ENCODE measurements around the gene SKI.
A peak's percentile ranks its signal among the peaks of the same experiment; 100 is the strongest.
"Not testable (repeated sequence)": the region's sequence is repeated elsewhere in the genome, so short reads cannot be mapped to it uniquely, and the experiment has no call there.

SKI gene

DNA sequence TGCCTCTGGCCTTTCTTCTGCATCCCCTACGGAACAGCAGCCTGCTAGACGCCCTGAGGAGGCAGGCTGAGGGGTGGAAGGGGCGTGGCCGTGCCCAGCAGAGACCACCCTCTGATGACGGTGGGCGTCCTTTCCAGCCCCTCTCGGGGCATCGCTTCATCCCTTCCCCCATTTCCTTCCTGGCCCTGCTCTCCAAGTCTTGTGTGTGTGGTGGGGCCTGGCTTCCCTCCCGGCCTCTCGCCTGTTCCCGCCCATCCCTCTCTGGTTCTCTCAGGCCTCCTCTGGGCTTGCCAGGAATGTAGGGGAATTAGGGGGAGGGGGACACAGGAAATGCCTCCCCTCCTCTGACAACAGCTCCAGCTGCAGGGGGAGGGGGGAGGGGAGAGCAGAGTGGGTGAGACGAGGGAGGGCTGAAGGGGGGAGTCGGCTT is 51.1 kb downstream of the SKI start:
- DNase-seq = no peak

DNA sequence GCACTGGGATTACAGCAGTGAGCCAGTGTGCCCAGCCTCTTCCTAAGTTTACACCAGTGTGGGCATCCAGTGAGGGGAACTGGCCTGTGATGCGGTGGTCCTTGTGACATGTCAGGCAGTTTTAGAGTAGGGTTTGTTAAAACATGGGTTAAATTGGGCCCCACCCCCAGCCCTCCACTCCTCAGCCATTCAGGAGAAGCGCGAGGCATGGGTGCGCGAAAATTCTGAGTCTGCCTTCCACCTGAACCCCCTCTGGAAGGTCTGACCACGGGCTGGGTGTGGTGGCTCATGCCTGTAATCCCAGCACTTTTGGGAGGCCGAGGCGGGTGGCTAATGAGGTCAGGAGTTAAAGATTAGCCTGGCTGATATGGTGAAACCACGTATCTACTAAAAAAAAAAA is 51.7 kb downstream of the SKI start:
- no peak for DNase-seq

DNA sequence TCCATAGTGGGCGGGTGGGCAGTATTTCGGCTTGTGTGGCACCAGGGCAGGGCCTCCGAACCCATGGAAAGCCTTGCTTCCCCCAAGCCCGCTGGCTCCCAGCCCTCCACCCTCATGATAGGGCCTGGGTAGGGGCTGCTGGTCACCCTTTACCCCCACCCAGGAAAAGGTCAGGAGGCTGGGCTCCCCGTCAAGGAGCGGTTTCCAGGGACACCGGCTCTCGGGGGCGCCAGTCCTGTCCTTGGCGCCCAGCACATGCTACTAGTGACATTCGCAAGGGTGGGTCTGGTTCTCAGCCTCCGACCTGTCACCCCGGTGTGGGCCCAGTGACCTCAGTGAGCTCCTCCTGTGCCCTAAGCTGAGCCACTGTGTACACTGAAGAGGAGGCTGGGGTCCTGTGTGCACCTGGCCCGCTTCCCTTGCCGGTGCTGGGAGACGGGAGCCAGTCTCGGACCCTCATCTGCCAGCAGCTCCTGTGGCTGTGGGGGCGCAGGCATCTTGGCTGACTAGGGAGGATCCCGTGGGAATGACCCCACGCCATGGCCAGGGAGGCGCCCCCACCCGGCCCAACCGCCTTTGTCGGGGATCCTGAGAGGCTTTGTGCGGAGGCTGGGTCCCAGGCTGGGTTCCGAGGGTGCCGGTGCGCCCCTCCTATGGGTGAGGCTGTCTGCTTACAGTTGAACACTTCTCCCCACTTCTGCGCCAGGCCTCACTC is 54.6 kb downstream of the SKI start:
- DNase-seq = no peak

DNA sequence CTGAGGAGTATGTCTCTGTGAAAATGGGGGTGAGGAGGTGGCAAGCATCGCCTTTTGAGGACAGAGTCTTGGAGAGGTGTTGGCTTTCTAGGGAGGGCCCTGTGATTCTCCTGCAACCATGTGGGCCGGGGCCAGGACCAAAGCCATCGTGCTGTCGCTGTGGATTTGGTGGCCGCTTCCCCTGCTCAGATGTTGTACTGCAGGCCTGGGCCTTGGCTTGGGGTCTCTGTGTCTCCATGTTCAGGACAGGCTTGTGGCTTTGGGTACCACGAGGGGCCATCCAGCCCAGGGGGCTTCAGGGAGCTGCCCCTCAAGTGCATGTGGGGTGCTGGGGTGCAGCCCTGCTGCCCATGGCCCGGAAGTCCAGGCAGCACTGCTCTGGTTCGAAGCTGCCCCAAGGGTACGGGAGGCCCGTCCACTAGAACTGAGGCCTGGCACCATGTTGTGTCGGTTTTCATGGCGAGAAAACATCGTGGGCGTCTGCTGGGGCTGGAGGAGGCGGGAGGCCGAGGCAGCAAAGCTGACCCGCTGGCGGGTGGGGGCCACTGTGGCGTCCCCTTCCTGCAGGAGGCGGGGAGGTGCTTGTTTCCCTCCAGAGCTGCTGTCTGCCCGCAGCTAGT is 55.4 kb downstream of the SKI start:
- no peak for DNase-seq

DNA sequence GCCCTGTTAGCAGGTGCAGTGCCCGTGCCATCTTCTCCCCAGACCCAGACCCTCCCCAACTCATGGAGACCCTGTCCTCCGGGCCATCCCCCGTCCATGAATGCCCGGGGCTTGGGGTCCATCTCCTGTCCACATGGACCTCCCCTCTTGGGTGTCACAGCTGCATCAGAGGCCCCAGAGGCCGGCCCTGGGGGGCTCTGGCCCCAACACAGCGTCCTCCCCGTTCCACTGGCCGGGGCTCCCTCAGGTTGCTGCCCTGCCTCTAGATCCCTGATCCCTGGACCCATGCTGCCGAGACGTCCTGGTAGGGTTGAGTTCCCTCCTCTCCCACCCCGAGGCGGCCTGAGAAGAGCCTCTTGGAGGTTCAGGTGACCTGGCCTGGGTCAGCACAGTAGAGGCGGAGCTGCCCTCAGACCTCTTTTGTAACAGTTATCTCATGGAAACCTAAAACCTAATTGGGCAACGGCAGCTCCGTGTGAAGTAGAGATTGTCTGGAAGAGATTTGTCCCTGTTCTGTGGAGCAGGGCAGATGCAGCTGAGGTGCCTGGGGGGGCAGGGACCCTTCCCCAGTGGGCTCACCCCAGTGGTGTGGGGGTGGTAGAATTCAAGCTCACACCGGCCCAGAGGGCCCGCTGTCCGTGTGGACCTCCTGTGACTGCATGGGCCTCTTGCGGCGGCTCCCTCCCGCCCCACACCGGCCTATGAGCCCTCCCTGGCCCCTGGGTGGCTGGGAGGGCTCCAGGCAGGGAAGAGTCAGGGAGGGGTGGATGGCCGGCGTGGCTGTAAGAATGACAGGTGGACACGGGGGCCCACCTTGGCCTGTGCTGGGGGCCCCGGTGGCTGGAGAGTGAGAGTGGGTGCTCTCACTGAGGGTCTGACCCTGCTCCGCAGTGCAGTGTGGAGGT is 56.1 kb downstream of the SKI start:
- DNase-seq = no peak

DNA sequence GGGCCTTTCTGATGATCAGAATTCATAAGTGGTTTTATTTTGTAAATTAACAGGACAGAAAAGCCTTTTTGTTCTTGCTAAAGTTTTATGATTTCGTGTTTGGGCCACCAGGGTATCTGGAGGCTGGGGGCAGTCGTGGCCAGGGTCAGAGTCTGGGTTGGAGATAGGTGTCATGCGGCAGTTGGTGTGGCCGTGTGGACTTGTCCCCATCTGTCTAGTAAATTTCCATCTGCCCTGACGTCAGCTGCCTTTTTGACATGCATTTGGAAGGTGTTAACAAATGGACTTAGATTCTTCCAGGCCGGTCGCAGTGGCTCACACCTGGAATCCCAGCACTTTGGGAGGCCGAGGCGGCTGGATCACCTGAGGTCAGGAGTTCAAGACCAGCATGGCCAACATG is 56.8 kb downstream of the SKI start:
- no peak for DNase-seq

DNA sequence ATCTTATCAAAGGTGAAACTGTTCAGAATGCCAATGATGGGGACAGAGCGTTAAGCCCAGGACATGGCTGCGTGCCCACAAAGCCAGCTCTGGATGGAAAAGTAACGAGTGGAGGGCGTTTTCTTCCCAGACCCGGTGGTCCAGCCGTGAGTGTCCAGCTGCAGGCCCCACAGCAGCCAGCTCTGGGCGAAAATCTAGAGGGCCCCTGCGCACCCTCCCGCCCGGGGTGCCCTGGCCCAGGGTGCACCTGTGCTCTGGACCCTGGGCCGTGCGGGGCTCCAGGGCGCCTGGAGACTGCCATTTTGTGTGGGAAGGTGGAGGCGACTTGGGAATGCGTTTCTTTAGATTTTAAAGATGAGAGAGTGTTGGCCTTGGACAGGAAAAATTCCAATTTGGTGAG is 58.8 kb downstream of the SKI start:
- no peak for DNase-seq

DNA sequence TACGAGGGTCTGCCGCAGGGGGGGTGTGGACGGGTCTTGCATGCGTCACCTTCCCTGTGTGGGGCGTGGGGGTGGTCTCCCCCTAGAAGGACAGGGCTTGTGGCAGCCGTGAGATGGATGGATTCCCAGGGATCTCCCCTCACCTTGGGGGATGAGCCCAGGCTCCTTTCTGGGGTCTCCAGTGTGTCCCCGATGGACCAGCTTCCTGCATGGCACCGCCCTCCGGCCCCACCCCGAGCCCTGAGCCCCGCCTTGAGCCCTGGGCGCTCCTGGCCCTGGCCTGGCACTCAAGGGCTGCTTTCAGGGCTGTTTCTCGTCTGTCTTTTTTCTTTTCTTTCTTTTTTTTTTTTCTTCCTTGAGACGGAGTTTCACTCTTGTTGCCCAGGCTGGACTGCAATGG is 59.5 kb downstream of the SKI start:
- DNase-seq = no peak

DNA sequence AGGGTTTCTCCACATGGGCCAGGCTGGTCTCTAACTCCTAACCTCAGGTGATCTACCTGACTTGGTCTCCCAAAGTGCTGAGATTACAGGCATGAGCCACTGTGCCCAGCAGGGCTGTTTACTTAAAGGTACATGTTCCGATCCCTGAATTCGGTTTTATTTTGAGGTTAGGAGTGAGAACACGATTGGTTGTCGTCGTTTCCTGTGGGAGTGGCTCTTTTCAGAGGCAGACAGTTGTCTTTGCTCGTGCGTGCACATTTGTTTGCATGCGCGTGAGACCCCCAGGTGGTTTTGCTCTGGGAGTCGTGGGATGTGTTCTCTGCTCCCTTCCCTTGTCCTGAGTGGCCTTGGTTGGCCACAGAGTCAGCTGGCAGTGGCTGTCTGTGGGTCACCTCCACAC is 60.2 kb downstream of the SKI start:
- peak in 1 of 5 donors; percentile 56 for DNase-seq

DNA sequence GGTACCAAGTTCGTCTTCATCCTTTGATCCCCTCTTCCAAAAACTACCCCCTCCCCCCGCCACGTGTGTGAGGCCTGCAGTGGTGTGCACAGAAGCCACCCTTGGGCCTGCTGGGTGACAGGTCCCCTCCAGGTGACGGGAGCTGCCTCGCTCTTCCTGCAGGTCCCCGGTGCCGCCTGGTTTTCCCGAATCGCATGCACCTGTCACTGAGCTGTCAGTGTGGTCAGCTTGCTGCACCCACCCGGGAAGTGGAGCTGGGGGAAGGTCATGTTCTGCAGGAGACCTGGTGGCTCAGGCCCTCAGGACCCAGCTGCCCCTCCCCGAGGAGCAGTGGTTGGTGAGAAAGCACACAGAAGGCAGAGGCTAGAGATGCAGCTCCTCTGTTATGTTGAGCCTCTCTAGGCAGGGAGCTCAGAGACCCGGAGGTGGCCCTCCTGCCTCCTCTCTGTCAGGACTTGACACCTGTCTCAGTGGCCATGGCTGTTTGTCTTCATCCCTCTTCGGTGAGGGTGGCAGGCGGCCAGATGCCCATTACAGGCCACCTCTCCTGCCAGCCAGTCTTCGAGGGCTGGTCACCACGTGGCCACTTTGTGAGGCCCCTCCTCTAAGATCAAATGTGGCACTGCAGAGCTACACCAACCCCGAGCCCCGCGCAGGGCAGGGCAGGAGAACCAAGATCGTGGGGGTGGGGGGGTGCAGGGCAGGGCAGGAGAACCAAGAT is 60.9 kb downstream of the SKI start:
- DNase-seq = no peak

DNA sequence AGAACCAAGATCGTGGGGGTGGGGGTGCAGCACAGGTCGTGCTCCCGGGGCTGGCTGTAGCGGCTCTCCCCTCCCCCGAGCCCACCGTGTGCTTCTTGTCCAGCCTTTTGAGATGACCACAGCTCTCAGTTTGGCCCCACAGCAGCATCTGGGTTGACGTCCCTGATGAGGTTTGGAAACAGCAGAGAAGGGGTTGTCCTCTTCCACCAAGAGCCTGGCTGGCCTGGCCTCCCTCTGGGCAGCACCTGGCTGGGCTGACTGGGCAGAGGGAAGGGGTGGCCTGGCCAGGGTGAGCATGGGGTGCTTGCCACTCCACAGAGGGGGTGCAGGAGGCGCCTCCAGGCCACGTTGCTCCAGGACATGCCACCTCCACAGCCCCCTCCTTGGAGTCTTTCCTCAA is 61.5 kb downstream of the SKI start:
- DNase-seq = no peak

DNA sequence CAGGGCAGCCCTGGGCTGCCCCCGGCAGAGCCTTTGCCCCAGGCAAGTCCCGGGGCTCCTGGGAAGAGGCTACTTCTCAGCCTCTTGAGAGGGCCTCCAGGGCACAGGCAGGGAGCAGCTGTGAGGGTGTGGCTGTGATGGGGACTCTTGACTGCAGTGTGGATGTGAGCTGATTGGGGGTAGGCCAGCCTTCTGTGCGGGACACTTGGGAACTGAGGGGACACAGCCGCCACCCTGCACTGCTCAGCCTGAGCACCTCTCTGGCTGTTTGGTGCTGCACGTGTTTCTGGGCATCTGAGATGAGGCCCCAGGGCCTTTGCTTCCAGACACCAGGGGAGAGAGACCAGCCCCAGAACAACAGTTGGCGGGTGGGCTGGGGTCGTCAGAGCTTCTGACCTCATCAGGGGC is 62.1 kb downstream of the SKI start:
- DNase-seq = no peak

DNA sequence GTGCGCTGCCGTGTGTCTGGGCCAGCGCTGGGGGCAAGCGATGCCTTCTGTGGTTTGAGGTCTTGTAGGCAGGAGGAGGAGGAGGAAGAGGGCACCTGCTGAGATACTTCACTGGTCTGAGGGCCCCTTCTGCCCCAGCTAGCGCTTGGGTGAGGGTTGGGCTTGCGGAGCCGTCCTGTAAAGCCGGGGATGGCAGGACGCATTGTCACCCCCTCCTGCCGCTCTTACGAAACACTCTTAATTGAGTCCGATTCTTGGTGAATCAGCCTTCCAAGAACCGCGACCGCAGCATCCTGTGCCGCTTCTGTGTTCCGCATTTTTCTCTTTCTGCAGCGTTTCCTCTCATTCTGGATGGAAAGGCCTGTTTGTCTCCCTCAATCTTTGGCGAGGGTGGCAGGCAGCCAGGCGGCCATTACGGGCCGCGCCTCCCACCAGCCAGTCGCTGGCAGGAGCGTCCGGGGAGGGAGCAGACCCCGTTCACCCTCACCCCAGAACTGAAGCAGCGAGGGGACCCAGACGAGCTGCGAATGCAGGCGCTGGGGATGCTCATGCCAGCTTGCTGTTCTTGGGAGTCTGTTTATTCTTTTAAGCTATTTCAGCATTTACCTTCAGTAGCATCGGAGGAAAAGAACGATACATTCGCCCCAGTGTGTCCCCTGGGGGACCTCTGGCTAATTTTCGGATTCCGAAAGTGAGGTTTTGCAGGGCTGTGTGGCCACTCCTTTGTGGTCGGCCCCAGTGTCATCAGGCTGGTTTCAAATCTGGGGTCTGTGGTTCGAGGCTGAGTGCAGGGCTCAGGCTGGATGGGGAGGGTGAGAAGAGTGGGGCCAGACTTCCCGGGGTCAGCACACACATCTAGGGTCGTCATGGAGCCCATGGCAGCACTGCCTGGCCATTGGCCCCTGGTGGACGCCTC is 62.7 kb downstream of the SKI start:
- DNase-seq = peak; percentile 47 to 97 (median 66)

DNA sequence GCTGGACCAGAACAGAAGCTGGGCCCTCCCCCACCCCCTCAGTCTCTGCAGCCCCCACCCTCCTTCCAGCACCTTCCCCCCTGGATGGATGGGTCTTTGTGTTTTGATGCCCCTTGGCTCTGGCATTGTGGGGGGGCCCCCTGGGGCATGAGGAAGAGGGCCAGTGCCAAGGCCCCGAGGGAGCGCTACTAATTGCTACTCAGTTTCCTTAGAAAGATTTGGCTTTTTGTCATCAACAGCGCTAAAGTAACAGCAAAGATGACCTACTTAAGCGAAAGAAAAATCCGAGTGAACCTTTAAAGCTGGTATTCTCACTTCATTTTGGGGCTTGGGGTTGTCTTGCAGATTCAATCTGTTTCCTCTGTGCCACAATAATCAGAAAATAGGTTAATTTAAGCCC is 63.5 kb downstream of the SKI start:
- no peak for DNase-seq

DNA sequence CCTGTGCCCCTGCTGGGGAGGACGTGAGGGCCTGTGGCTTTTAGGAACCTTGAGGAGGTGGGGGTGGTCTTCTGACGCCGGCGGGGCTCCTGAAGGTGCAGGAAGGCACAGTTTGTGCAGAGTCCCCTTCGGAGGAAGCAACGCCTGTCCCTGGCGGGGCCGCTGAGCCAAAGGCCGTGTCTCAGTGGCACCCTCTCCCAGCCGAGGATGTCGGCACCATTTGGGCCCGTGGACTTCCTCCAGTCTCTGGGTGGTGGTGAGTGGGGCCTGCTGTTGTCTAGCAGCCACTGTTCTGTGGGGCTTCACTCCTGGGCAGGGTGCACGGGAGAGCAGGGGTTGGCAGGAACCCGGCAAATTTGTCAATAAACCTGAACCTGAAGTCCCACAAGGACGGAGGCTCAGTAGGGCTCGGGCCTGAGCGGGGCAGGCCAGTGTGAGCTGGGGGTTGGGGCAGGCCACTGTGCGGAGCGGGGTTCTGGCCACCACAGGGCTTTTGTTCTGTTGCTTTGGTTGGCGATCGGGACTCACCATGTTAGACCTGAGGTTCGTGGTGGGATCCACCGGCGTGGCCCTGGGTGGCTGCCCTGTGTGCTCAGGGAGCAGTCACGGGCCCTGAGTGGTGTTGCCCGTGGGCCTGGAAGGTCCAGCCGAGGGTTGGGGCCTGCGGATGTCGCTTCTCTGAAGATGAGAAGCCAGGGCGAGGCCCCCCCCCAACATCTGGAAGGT is 64.8 kb downstream of the SKI start:
- no peak for DNase-seq

DNA sequence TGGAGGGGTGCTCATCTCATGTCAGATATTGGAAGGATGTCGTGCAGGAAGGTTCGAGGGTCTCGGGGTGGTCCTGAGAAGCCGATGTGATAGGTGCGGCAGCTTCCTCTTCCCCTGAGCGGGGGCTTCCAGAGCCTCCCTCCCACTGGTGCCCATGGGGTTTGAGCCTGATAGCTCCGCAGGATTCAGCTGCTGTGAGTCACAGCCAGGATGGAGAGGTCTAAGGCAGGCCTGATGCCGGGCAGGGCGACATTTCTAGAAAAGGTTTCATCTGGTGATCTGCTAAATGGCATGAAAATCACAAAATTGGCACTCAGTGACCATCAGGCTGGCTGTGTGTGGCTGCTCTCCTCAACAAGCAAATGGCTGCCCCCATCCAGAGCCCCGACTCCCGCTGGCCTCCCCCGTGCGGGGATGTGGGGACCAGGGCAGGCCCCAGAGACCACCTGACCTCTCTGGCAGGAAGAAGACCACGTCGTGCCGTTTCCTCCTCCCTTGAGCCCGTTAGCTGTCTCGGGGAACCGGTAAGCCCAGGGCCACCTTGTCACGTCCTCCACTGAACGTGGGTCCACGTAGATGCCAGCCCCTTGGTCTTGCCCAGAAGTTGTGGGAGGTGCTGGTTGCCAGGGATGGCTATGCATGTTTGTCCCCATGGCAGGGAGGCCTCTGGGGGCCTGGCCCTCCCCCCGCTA is 66.1 kb downstream of the SKI start:
- DNase-seq = no peak

DNA sequence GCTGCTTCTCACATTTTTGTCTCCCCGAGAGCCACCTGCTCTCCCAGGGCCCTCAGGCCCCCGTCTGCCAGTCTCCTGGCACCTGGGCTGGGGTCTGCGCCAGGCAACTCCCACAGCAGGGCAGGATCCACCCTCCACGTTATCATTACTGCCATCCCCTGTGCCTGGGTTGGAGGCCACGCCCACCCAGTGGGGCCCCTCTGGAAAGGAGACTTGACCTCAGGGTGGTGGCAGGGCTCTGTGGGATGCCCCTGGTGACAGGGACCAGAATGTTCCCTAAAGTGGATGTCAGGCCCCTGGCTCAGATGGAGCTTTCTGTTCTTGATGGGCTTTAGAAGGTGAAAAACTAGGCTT is 66.6 kb downstream of the SKI start:
- DNase-seq = no peak

DNA sequence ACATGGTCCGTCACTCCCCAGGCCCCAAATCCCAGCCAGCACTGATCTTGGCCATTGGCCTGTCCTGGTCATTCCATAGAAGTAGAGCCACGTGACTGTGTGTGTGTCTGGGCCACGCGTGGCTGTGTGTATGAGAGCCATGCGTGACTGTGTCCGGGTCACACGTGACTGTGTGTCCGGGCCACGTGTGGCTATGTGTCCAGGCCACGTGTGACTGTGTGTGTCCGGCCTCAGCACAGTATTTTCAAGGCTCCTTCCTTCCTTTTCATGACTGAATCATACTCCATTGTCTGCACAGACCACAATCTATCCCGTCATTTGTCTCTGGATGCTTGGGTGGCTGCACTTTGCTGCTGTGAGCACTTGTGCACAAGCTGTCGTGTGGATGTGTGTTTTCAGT is 67.4 kb downstream of the SKI start:
- DNase-seq = no peak

DNA sequence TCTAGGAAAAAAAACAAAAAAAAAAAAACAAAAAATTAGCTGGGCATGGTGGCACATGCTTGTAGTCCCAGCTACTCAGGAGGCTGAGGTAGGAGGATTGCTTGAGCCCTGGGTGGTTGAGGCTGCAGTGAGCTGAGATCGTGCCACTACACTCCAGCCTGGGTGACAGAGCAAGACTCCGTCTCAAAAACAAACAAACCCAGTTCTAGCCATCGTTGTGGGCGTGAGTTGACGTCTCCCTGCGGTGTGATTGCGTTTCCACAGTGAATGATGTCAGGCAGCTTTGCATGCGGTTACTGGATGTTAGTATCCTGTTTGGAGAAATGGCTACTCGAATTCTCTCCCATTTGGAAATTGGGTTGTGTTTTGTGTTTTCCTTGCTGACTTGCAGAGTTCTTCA is 68.1 kb downstream of the SKI start:
- DNase-seq = not testable (repeated sequence)

DNA sequence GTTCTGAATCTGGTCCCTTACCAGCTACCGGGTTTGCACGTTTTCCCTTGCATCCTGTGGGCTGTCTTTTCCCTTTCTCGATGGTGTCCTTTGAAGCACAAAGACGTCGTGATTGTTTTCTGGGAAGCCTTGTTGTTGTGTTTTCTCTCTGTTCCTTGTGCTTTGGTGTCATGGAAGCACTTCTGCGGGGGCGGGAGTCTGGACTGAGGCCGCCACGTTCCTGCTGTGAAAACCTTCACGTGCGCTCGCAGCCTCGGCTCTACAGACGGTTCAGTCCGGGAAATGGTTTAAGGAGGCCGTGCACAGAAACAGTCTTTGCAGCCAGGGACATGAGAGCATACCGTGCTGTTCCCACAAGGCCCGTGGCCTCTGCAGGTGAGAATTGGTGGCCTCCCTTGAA is 68.5 kb downstream of the SKI start:
- no peak for DNase-seq

Data from T-helper 1 cell (primary cell).